Vagina (tissue), 2 donors: ENCODE results near the gene SLC10A7. TPM values are rescaled to one million over a fixed set of nuclear protein-coding genes. Genes with fewer than 3 reads are reported as not detected.

Source experiments
- DNase-seq, 2 donors: peaks; one replicate each; pipeline ENCODE4 v3.0.0-alpha.2; 2017; ENCODE audit errors: extremely low spot score in 2 of 2
- H3K27ac ChIP-seq: fragments of 200-600 bp; sonication (generic); one replicate; pipeline ENCODE4 v1.5.1; 2019
- H3K27me3 ChIP-seq: fragments of 200-600 bp; sonication (generic); one replicate; pipeline ENCODE4 v1.5.1; 2019
- H3K36me3 ChIP-seq, 2 donors: fragments of 200-600 bp; sonication (generic); one replicate each; pipeline ENCODE4 v1.5.1; 2017 to 2019
- H3K4me1 ChIP-seq: fragments of 200-600 bp; sonication (generic); one replicate; pipeline ENCODE4 v1.5.1; 2019
- H3K4me3 ChIP-seq, 2 donors: fragments of 200-600 bp; sonication (generic); 1 replicate in 1 of 2; 2 replicates in 1 of 2; pipeline ENCODE4 v1.5.1; 2016 to 2019
- H3K9me3 ChIP-seq: fragments of 200-600 bp; sonication (generic); one replicate; pipeline ENCODE4 v1.5.1; 2019
- CTCF ChIP-seq, 3 experiments: fragments of 450-650 bp in 2 of 3; fragments of 200-600 bp in 1 of 3; sonication (generic) in 1 of 3; IDR thresholded peaks; one replicate each; pipeline ENCODE4 v1.5.1; 2017 to 2019; ENCODE audit warnings: antibody characterized with exemption in 3 of 3, mild to moderate bottlenecking in 2 of 3, moderate library complexity in 2 of 3
- POLR2A ChIP-seq, 2 donors: fragments of 450-650 bp; IDR thresholded peaks; one replicate each; pipeline ENCODE4 v1.6.1; 2017; ENCODE audit warnings: antibody characterized with exemption in 2 of 2, mild to moderate bottlenecking in 2 of 2, moderate library complexity in 2 of 2
- POLR2AphosphoS5 ChIP-seq, 2 donors: sonication (generic); formaldehyde crosslinking; IDR thresholded peaks; one replicate each; pipeline ENCODE4 v1.9.0; 2017; ENCODE audit warnings: antibody characterized with exemption in 2 of 2, mild to moderate bottlenecking in 2 of 2, low read depth in 1 of 2; ENCODE audit not compliant: insufficient read depth in 1 of 2
- intact Hi-C: fragments of 100-400 bp; cut with DNase I; formaldehyde crosslinking; loops from one replicate; pipeline ENCODE4 v1.15.1; 2023
- total RNA-seq: library from RNA; depleted of rRNA; stranded (reverse); fragments of >200 nt; gene quantifications from one replicate; pipeline ENCODE4 v1.2.3, GENCODE V29; 2016

Gene SLC10A7
- total RNA-seq, 1 donor from 2014 or later: 14.2 TPM

DNA sequence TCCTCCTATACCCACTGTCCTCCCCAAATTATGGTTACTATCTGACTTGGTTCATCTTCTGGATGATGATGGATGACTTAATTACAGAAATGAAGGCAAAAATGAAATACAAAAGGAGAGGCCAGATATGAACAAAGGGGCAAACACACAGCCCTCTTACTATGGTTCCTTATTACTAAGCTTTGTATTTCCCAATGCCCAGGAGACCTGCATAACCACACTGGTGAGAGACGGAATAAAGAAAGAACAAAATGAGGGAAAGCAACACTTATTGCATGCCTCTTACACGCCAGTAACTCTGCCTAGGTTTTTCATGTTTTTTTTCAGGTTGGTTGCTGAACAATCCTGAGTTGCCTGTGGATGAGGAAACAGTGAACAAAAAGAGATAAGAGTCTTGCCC is 120.5 kb downstream of the SLC10A7 start:
- H3K4me1 ChIP-seq: no peaks in the 10 kb centered on the region
- intact Hi-C loops: no loop called here
- H3K9me3 ChIP-seq: no peaks in the 10 kb centered on the region
- DNase-seq: no peak
- no peak overlapping the region for H3K4me3 ChIP-seq
- no peak for TF ChIP-seq POLR2A (IDR thresholded peaks at IDR 0.05)
- no peaks in the 10 kb centered on the region for H3K27me3 ChIP-seq
- no peak overlapping the region for H3K27ac ChIP-seq
- no peaks in the 10 kb centered on the region for H3K36me3 ChIP-seq

GRCh38 chr4:146398896-146399445 is 122.8 kb downstream of the SLC10A7 start:
- Histone ChIP-seq H3K27ac (no peak overlapping the region), H3K4me1 (no peaks in the 10 kb centered on the region), H3K4me3 (no peak overlapping the region), H3K36me3 (no peaks in the 10 kb centered on the region), H3K9me3 (no peaks in the 10 kb centered on the region), H3K27me3 (no peaks in the 10 kb centered on the region)
- TF ChIP-seq POLR2A (IDR thresholded peaks at IDR 0.05) (no peak), CTCF (IDR thresholded peaks at IDR 0.05) (no peak), POLR2AphosphoS5 (IDR thresholded peaks at IDR 0.05; ENCODE audit: insufficient read depth in 1 of 2, low read depth in 1 of 2) (no peak)
- DNase-seq: no peak
- intact Hi-C loops: no loop called here

GRCh38 chr4:146398404-146398803 is 123.3 kb downstream of the SLC10A7 start:
- TF ChIP-seq POLR2AphosphoS5 (IDR thresholded peaks at IDR 0.05; ENCODE audit: insufficient read depth in 1 of 2, low read depth in 1 of 2): no peak
- no peak for TF ChIP-seq POLR2A (IDR thresholded peaks at IDR 0.05)
- H3K36me3 ChIP-seq: no peaks in the 10 kb centered on the region
- DNase-seq: no peak
- no peak overlapping the region for H3K27ac ChIP-seq
- no peaks in the 10 kb centered on the region for H3K9me3 ChIP-seq
- no peaks in the 10 kb centered on the region for H3K27me3 ChIP-seq
- no peaks in the 10 kb centered on the region for H3K4me1 ChIP-seq
- intact Hi-C loops: no loop called here
- H3K4me3 ChIP-seq: no peak overlapping the region

GRCh38 chr4:146389561-146389960 is 132.2 kb downstream of the SLC10A7 start:
- Histone ChIP-seq H3K4me3 (no peak overlapping the region), H3K27ac (no peak overlapping the region), H3K9me3 (no peaks in the 10 kb centered on the region), H3K36me3 (no peaks in the 10 kb centered on the region), H3K4me1 (no peaks in the 10 kb centered on the region), H3K27me3 (no peaks in the 10 kb centered on the region)
- no peak for TF ChIP-seq CTCF (IDR thresholded peaks at IDR 0.05)
- no peak for TF ChIP-seq POLR2AphosphoS5 (IDR thresholded peaks at IDR 0.05; ENCODE audit: insufficient read depth in 1 of 2, low read depth in 1 of 2)
- no peak for TF ChIP-seq POLR2A (IDR thresholded peaks at IDR 0.05)
- no peak for DNase-seq
- intact Hi-C loops: no loop called here

DNA sequence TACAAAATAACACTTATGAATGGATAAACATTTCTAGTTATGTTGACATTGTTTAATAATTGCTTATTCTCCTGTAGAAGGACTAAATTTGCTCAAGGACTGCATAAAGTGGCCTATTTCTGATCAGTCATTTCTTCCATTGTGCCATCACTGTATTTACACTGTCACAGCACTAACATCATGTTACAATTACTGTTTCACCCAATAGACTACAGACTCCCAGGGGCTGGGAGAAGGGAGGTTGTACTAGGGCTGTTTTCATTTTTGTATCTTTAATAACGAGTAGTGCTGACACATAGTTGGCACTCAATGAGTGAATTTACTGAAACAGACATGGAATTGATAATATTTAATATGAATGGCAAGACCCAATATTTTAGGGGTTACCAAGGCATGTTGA is 139.5 kb downstream of the SLC10A7 start:
- H3K4me3 ChIP-seq: no peak overlapping the region
- intact Hi-C loops: no loop called here
- no peak for DNase-seq
- no peak for TF ChIP-seq POLR2AphosphoS5 (IDR thresholded peaks at IDR 0.05; ENCODE audit: insufficient read depth in 1 of 2, low read depth in 1 of 2)
- no peak for TF ChIP-seq POLR2A (IDR thresholded peaks at IDR 0.05)
- no peak for TF ChIP-seq CTCF (IDR thresholded peaks at IDR 0.05)
- no peaks in the 10 kb centered on the region for H3K4me1 ChIP-seq
- H3K27ac ChIP-seq: no peak overlapping the region
- H3K27me3 ChIP-seq: no peaks in the 10 kb centered on the region
- H3K9me3 ChIP-seq: no peaks in the 10 kb centered on the region
- no peaks in the 10 kb centered on the region for H3K36me3 ChIP-seq

- TF ChIP-seq CTCF (IDR thresholded peaks at IDR 0.05) (no peak), POLR2AphosphoS5 (IDR thresholded peaks at IDR 0.05; ENCODE audit: insufficient read depth in 1 of 2, low read depth in 1 of 2) (no peak), POLR2A (IDR thresholded peaks at IDR 0.05) (no peak)
- no peak for DNase-seq
- H3K36me3 ChIP-seq: no peaks in the 10 kb centered on the region
- no peak overlapping the region for H3K27ac ChIP-seq
- no peak overlapping the region for H3K4me3 ChIP-seq
- no peaks in the 10 kb centered on the region for H3K4me1 ChIP-seq
- H3K9me3 ChIP-seq: no peaks in the 10 kb centered on the region
- H3K27me3 ChIP-seq: no peaks in the 10 kb centered on the region
- intact Hi-C loops: no loop called here
These were observed 140.4 kb downstream of the SLC10A7 start for GRCh38 chr4:146381263-146381872.
